ENCODE data around the gene POU6F2. TPM values are rescaled to one million over a fixed set of nuclear protein-coding genes. Genes with fewer than 3 reads are reported as not detected.

The POU6F2 gene
- total RNA-seq, 4 donors from 2014 or later, result not detected

DNA sequence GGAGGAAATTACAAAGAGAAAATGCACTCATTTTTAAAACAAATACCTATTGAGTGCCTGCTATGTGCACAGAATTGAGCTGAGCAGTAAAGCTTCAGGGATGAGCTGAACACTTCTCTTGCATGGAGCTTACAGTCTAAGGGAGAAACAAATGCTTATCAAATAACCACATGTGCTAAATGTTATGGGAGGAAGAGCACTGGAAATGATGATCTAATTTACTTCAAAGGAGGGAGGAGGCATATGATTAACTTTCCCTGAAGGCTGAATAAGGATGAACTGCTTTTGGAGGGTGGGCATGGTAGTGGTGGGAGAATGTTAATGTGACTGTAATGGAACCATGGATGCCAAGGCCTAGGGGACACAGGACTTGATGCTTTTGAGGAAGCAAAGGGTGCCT, 168.2 kb downstream of the POU6F2 start:
- in situ Hi-C loops (cut with MboI; ENCODE audit: low sequenced_read_pairs in 4 of 4), result no loop called here

DNA sequence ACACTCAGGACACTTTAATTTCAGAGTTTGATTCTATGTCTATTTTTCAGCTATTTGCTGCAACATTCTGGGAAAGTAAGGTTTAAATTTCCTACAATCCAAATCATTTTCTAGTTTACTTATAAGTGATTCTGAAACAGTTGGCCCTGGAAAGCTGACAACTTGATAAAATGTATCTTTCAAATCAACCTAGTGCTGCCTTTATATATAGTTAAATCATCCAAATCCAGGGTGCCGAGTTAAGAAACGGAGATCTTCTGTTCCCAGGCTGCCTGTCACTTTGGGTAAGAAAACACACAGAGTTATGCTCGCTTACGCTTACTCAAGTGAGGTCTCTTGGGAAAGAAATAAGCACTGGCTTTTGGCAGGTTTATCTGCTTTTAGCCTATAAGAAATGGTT, 175.0 kb downstream of the POU6F2 start:
- Histone ChIP-seq H3K4me1 (no peaks in the 10 kb centered on the region), H3K27me3 (no peaks in the 10 kb centered on the region), H3K4me3 (no peak overlapping the region), H3K27ac (no peak overlapping the region), H3K36me3 (no peaks in the 10 kb centered on the region), H3K9me3 (no peaks in the 10 kb centered on the region)
- in situ Hi-C loops (cut with MboI; ENCODE audit: low sequenced_read_pairs in 4 of 4) (no loop called here), intact Hi-C loops (cut with DNase I; ENCODE audit: low total_unique reads) (no loop called here)
- DNase-seq (no peak), ATAC-seq (no peak)
- TF ChIP-seq POLR2A (IDR thresholded peaks at IDR 0.05), result no peak
- TF ChIP-seq, protein P1, sequence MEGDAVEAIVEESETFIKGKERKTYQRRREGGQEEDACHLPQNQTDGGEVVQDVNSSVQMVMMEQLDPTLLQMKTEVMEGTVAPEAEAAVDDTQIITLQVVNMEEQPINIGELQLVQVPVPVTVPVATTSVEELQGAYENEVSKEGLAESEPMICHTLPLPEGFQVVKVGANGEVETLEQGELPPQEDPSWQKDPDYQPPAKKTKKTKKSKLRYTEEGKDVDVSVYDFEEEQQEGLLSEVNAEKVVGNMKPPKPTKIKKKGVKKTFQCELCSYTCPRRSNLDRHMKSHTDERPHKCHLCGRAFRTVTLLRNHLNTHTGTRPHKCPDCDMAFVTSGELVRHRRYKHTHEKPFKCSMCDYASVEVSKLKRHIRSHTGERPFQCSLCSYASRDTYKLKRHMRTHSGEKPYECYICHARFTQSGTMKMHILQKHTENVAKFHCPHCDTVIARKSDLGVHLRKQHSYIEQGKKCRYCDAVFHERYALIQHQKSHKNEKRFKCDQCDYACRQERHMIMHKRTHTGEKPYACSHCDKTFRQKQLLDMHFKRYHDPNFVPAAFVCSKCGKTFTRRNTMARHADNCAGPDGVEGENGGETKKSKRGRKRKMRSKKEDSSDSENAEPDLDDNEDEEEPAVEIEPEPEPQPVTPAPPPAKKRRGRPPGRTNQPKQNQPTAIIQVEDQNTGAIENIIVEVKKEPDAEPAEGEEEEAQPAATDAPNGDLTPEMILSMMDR (IDR thresholded peaks at IDR 0.05 in 4 of 5, conservative IDR thresholded peaks at IDR 0.05 in 1 of 5), result no peak

More for the DNA sequence above, 168.2 kb downstream of the POU6F2 start:
- Histone ChIP-seq H3K36me3 (no peaks in the 10 kb centered on the region), H3K4me1 (no peaks in the 10 kb centered on the region), H3K27me3 (no peaks in the 10 kb centered on the region), H3K9me3 (no peaks in the 10 kb centered on the region), H3K4me3 (no peak overlapping the region), H3K27ac (no peak overlapping the region)
- ATAC-seq, result no peak
- intact Hi-C loops (cut with DNase I; ENCODE audit: low total_unique reads), result no loop called here
- no peak for DNase-seq
- TF ChIP-seq, protein P1 (IDR thresholded peaks at IDR 0.05 in 4 of 5, conservative IDR thresholded peaks at IDR 0.05 in 1 of 5), result no peak
- TF ChIP-seq POLR2A (IDR thresholded peaks at IDR 0.05), result no peak

DNA sequence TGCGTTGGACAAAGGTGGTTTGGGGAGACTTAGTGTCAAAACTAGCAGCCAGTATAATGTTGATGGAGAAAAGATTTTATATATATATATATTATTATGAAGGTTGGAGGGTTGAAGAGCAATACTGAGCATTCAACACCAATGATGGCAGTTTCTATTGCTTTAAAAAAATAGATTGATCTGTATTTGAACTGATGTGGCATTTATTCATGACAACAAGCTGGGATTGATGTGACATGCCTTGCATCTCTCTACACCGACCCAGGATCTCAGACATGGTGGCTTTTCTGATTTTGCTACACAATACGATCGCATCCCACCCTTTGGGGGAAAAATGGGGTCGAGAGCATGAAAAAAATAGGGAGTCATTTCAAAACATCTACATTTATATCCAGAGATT, 175.4 kb downstream of the POU6F2 start:
- H3K36me3 ChIP-seq, result no peaks in the 10 kb centered on the region
- DNase-seq, result no peak
- H3K27ac ChIP-seq, result no peak overlapping the region
- TF ChIP-seq, protein P1 (IDR thresholded peaks at IDR 0.05 in 4 of 5, conservative IDR thresholded peaks at IDR 0.05 in 1 of 5), result no peak
- no peak for TF ChIP-seq POLR2A (IDR thresholded peaks at IDR 0.05)
- in situ Hi-C loops (cut with MboI; ENCODE audit: low sequenced_read_pairs in 4 of 4), result no loop called here
- no peak overlapping the region for H3K4me3 ChIP-seq
- H3K4me1 ChIP-seq, result no peaks in the 10 kb centered on the region
- intact Hi-C loops (cut with DNase I; ENCODE audit: low total_unique reads), result no loop called here
- no peaks in the 10 kb centered on the region for H3K9me3 ChIP-seq
- H3K27me3 ChIP-seq, result no peaks in the 10 kb centered on the region
- ATAC-seq, result no peak

DNA sequence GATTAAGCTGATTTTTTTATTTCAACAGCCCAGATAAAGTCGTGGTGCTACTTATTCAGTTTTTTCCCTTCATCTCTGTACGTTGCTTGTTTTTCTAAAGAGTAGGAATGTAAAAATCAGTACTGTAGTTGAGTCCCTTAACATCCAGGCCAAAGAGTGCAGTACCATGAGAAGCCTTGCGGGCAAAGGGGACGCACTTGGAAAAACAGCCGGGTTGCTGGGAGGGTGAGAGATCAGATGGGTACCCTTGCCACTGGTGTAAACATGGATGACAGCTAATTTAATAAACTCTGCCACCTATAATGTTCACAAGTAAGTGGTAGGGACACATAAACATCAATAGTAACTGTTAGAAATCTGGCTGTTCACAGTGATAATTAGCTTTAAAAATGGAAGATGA, 175.9 kb downstream of the POU6F2 start:
- no peak for DNase-seq
- Histone ChIP-seq H3K4me3 (no peak overlapping the region), H3K36me3 (no peaks in the 10 kb centered on the region), H3K9me3 (no peaks in the 10 kb centered on the region), H3K27ac (no peak overlapping the region), H3K27me3 (no peaks in the 10 kb centered on the region), H3K4me1 (no peaks in the 10 kb centered on the region)
- in situ Hi-C loops (cut with MboI; ENCODE audit: low sequenced_read_pairs in 4 of 4), result no loop called here
- ATAC-seq, result no peak
- intact Hi-C loops (cut with DNase I; ENCODE audit: low total_unique reads), result no loop called here
- TF ChIP-seq, protein P1 (IDR thresholded peaks at IDR 0.05 in 4 of 5, conservative IDR thresholded peaks at IDR 0.05 in 1 of 5), result no peak
- TF ChIP-seq POLR2A (IDR thresholded peaks at IDR 0.05), result no peak

DNA sequence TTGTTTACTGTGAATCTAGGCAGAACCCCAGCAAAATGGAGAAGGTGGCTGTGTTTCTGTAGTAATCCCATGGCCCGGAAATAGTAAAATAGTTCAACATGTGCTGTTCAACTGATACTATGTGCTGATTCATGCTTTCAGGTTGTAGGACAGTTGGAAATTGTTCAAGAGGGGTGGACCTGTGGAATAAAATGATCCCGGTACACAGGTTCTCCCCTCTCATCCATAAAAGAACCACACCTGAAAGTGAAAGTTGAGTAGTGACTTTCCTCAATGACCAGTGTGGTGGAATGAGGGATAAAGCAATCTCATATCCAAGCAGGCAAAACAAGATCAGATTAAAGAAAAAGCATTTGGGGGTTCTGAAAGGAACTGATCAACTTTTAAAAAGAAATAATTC, 177.1 kb downstream of the POU6F2 start:
- Histone ChIP-seq H3K36me3 (no peaks in the 10 kb centered on the region), H3K4me3 (no peak overlapping the region), H3K27ac (no peak overlapping the region), H3K27me3 (no peaks in the 10 kb centered on the region), H3K4me1 (no peaks in the 10 kb centered on the region), H3K9me3 (no peaks in the 10 kb centered on the region)
- TF ChIP-seq POLR2A (IDR thresholded peaks at IDR 0.05), result no peak
- TF ChIP-seq, protein P1 (IDR thresholded peaks at IDR 0.05 in 4 of 5, conservative IDR thresholded peaks at IDR 0.05 in 1 of 5), result no peak
- no peak for ATAC-seq
- DNase-seq, result no peak
- intact Hi-C loops (cut with DNase I; ENCODE audit: low total_unique reads), result no loop called here
- in situ Hi-C loops (cut with MboI; ENCODE audit: low sequenced_read_pairs in 4 of 4), result no loop called here
